ENCODE measurements around the gene SALL2.
"Not testable (repeated sequence)": the region's sequence is repeated elsewhere in the genome, so short reads cannot be mapped to it uniquely, and the experiment has no call there.

SALL2 gene

DNA sequence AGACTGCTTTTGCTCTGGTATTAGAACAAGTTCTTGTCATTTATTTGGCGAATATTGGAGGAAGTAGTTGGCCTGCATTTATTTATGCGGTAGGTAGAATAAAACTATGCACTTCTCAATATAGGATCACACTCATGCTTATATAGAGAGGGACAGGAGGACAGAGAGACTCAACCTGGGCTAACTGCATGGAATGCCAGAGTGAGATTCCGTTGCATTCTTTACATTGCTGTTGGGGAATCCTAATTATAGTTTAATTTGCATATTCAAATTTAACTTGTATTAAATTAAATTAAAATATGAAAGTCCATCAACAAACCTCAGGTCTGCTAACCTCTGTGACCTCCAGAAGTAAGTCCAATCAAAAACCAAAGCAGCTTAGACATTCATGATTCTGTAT, 27.1 kb upstream of the SALL2 start:
- in situ Hi-C loops (cut with MboI; ENCODE audit: low pct_unique_long_range_greater_than_20kb, low sequenced_read_pairs, unreplicated experiment), result no loop called here
- TF ChIP-seq, protein P1, sequence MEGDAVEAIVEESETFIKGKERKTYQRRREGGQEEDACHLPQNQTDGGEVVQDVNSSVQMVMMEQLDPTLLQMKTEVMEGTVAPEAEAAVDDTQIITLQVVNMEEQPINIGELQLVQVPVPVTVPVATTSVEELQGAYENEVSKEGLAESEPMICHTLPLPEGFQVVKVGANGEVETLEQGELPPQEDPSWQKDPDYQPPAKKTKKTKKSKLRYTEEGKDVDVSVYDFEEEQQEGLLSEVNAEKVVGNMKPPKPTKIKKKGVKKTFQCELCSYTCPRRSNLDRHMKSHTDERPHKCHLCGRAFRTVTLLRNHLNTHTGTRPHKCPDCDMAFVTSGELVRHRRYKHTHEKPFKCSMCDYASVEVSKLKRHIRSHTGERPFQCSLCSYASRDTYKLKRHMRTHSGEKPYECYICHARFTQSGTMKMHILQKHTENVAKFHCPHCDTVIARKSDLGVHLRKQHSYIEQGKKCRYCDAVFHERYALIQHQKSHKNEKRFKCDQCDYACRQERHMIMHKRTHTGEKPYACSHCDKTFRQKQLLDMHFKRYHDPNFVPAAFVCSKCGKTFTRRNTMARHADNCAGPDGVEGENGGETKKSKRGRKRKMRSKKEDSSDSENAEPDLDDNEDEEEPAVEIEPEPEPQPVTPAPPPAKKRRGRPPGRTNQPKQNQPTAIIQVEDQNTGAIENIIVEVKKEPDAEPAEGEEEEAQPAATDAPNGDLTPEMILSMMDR (IDR thresholded peaks at IDR 0.05; ENCODE audit: extremely low read depth, insufficient read depth, missing control alignments), result no peak
- DNase-seq (ENCODE audit: low spot score), result no peak

DNA sequence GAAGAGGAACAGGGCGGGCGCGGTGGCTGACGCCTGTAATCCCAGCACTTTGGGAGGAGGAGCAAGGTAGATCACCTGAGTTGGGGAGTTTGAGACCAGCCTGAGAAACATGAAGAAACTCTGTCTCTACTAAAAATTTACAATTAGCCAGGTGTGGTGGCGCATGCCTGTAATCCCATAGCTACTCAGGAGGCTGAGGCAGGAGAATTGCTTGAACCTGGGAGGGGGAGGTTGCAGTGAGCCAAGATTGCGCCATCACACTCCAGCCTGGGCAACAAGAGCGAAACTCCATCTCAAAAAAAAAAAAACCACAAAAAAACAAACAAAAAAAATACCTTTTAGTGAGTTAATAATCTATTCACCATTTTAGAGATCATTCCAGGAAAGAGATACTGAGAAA, 18.4 kb upstream of the SALL2 start:
- DNase-seq (ENCODE audit: low spot score); in situ Hi-C loops (cut with MboI; ENCODE audit: low pct_unique_long_range_greater_than_20kb, low sequenced_read_pairs, unreplicated experiment): not testable (repeated sequence)

DNA sequence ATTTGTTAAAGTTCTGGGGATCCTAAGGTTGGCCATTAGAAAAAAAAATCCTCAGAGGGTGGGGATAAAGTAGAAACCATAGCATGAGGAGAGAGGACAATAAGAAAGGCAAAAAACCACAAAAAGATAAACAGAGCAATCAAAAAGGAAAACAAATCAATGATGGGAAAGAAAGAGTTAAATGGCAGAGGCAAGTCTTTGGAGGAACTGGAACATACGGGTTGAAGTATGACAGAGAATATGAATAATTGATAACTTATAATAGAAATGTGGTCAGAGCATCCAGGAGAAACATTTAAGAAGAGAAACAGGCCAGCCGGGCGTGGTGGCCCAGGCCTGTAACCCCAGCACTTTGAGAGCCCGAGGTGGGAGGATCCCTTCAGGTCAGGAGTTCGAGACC, 17.8 kb upstream of the SALL2 start:
- in situ Hi-C loops (cut with MboI; ENCODE audit: low pct_unique_long_range_greater_than_20kb, low sequenced_read_pairs, unreplicated experiment), result no loop called here
- TF ChIP-seq, protein P1 (IDR thresholded peaks at IDR 0.05; ENCODE audit: extremely low read depth, insufficient read depth, missing control alignments), result no peak
- DNase-seq (ENCODE audit: low spot score), result no peak

DNA sequence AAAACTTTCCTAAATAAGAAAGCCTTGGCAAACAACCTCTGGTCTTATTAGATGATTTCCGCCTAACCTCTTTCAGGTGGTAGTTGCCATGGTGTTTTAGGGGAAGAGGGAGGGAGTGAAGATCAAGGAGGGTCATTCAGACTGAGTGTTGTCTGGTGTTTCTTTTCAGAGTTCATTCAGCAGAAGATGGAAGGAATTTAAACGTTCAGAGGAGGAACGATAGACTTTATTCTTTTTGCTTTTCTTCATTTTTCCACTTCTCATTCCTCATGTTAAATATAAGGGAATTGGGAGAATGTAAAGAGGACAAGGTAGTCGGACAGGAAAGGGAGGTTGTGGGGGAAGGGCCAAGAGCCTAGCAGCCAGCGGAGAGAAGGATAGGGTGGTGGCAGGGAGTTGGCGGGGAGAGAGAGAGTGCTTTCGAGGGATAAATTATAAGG, 17.4 kb upstream of the SALL2 start:
- TF ChIP-seq, protein P1 (IDR thresholded peaks at IDR 0.05; ENCODE audit: extremely low read depth, insufficient read depth, missing control alignments), result no peak
- in situ Hi-C loops (cut with MboI; ENCODE audit: low pct_unique_long_range_greater_than_20kb, low sequenced_read_pairs, unreplicated experiment), result no loop called here
- DNase-seq (ENCODE audit: low spot score), result no peak

DNA sequence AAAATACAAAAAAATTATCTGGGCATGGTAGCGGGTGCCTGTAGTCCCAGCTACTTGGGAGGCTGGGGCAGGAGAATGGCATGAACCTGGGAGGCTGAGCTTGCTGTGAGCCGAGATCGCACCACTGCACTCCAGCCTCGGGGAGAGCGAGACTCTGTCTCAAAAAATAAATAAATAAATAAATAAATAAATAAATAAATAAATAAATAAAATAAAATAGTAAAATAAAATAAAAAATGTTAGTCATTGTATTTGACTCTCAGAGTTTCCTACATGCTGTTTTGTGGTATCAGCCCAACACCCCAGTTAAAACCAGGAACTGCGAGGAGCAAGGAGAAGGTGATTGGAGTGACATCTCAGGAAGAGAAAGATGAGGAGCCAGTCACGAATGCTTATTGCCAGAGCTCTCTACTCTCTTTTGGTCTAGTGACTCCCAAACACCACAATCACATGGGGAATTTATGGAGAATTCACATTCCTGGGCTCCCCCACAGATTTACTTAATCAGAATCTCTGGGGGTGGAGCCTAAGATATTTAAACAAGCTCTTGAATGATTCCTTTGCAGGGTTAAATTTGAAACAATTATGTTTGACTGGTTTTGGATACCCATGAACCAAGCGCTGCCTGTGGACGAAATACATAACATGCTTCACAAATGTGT, 15.4 kb upstream of the SALL2 start:
- in situ Hi-C loops (cut with MboI; ENCODE audit: low pct_unique_long_range_greater_than_20kb, low sequenced_read_pairs, unreplicated experiment), result no loop called here
- TF ChIP-seq, protein P1 (IDR thresholded peaks at IDR 0.05; ENCODE audit: extremely low read depth, insufficient read depth, missing control alignments), result no peak
- no peak for DNase-seq (ENCODE audit: low spot score)

DNA sequence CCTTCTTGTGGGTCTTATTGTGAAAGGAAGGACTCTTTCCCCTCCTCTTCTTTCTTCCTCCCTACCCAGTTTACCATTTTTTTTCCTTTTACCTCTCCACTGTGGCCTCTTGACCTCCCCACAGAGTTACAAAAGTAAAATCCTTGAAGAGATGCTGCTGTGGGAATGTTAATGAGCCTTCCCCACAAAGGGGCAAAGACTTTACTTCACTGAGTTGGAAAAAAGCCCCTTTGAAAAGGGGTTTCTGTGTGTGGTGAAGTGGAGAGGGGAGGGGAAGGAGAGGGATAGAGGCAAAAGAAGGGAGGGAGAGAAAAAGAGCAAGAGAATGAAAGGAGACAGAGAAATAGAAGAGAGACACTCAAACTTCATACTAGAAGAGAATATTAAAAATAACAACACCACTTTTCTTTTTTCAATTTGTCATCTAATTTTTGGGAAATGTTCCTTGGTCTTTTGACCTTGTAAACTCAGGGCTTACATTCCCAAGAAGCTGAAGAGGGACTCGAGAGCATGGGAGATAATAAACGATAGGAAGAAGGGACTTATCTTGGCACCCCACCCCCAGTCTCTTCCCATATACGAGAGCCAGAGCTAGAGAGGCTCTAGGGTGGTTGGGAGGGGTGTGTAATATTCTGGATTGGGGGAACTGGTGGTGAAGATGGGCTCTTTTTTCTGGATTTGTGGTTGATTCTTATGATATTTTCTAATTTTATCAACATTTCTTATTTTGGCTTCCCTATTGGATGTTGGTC, 13.2 kb upstream of the SALL2 start:
- TF ChIP-seq, protein P1 (IDR thresholded peaks at IDR 0.05; ENCODE audit: extremely low read depth, insufficient read depth, missing control alignments), result no peak
- in situ Hi-C loops (cut with MboI; ENCODE audit: low pct_unique_long_range_greater_than_20kb, low sequenced_read_pairs, unreplicated experiment), result no loop called here
- DNase-seq (ENCODE audit: low spot score), result no peak

DNA sequence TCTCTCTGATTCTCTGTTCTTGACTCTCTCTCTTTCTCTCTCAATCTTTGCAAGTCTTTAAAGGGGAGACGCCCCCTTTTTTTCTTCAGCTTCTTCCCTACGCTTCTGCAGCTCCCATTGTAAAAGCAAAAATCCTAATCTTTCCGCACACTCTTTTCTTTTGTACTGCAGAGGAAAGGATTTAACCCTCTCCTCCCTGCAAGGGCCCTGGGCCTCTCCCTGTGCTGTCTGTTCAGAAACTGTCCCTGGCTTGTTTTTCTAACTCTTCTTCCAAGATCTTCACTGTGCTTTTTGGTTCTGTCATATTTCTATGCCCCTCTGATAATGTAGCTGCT, 10.9 kb upstream of the SALL2 start:
- in situ Hi-C loops (cut with MboI; ENCODE audit: low pct_unique_long_range_greater_than_20kb, low sequenced_read_pairs, unreplicated experiment), result no loop called here
- TF ChIP-seq, protein P1 (IDR thresholded peaks at IDR 0.05; ENCODE audit: extremely low read depth, insufficient read depth, missing control alignments), result no peak
- no peak for DNase-seq (ENCODE audit: low spot score)
